IMR-90 (cell line): ENCODE data around the gene GPR3. TPM values are rescaled to one million over a fixed set of nuclear protein-coding genes. Genes with fewer than 3 reads are reported as not detected.

ENCODE experiments used
- ATAC-seq: fragments of 200-7000 bp; cut with Tn5 transposase; 2 replicates; pipeline ENCODE4 v1.9.1; 2020; ENCODE audit warnings: low read depth, mild to moderate bottlenecking, moderate library complexity
- BruUV-seq: library from RNA; stranded (reverse); fragments of 400-500 nt; replicated peaks from 2 replicates; lab custom pipeline; 2021; lab: Mats Ljungman, UMichigan
- CTCF ChIA-PET: fragments of 300-600 bp; formaldehyde crosslinking; extraction: SDS; loops from one replicate; lab custom pipeline; 2021; ENCODE audit warnings: antibody characterized with exemption; lab: Yijun Ruan, JAX
- POLR2A ChIA-PET: fragments of 300-600 bp; sonication (Branson Sonifier 250); formaldehyde crosslinking; loops from one replicate; lab custom pipeline; 2022; ENCODE audit warnings: antibody characterized with exemption; ENCODE audit not compliant: unreplicated experiment; lab: Charles Lee
- DNase-seq: peaks from one replicate; pipeline ENCODE4 v3.0.0; 2013
- H2AFZ ChIP-seq: replicated peaks from 2 replicates; pipeline ENCODE3; 2013; ENCODE audit warnings: low read length, mild to moderate bottlenecking; ENCODE audit not compliant: poor library complexity
- H2AK5ac ChIP-seq: 2 replicates; pipeline ENCODE4 v1.6.1; 2013; ENCODE audit warnings: low read depth, low read length, inconsistent platforms
- H2AK9ac ChIP-seq: replicated peaks from 2 replicates; pipeline ENCODE3; 2013; ENCODE audit warnings: mild to moderate bottlenecking, low read depth, low read length, moderate library complexity; ENCODE audit not compliant: poor library complexity
- H2BK120ac ChIP-seq: 2 replicates; pipeline ENCODE4 v1.6.1; 2013; ENCODE audit warnings: low read depth, low read length, inconsistent platforms
- H2BK15ac ChIP-seq: 3 replicates; pipeline ENCODE4 v1.6.1; 2013; ENCODE audit warnings: low read depth, low read length, inconsistent platforms
- H2BK20ac ChIP-seq: 2 replicates; pipeline ENCODE4 v1.6.1; 2013; ENCODE audit warnings: low read depth, mild to moderate bottlenecking, inconsistent platforms, low read length, moderate library complexity
- H2BK5ac ChIP-seq: 2 replicates; pipeline ENCODE4 v1.6.1; 2013; ENCODE audit warnings: mild to moderate bottlenecking, low read depth, low read length, inconsistent platforms; ENCODE audit not compliant: poor library complexity, severe bottlenecking
- H3K14ac ChIP-seq: replicated peaks from 2 replicates; pipeline ENCODE4 v1.6.1; 2013; ENCODE audit warnings: low read depth, low read length, inconsistent platforms
- H3K18ac ChIP-seq: 2 replicates; pipeline ENCODE4 v1.6.1; 2013; ENCODE audit warnings: low read depth, low read length, control low read depth
- H3K23ac ChIP-seq: 2 replicates; pipeline ENCODE4 v1.6.1; 2013; ENCODE audit warnings: low read depth, low read length, inconsistent platforms
- H3K27ac ChIP-seq: 2 replicates; pipeline ENCODE4 v1.5.1; 2013; ENCODE audit warnings: mild to moderate bottlenecking, control low read depth, low read length; ENCODE audit not compliant: insufficient read depth
- H3K27me3 ChIP-seq: 2 replicates; pipeline ENCODE4 v1.6.1; 2013; ENCODE audit warnings: low read length; ENCODE audit not compliant: control insufficient read depth, insufficient read depth
- H3K36me3 ChIP-seq: 2 replicates; pipeline ENCODE4 v1.6.1; 2013; ENCODE audit warnings: low read length, mixed read lengths; ENCODE audit not compliant: control insufficient read depth, insufficient read depth
- H3K4ac ChIP-seq: 2 replicates; pipeline ENCODE4 v1.6.1; 2013; ENCODE audit warnings: low read depth, low read length, inconsistent platforms
- H3K4me1 ChIP-seq: 2 replicates; pipeline ENCODE4 v1.6.1; 2013; ENCODE audit warnings: low read length, mixed read lengths; ENCODE audit not compliant: control insufficient read depth, insufficient read depth
- H3K4me2 ChIP-seq: 2 replicates; pipeline ENCODE4 v1.6.1; 2013; ENCODE audit warnings: low read depth, mild to moderate bottlenecking, control low read depth, low read length, moderate library complexity
- H3K4me3 ChIP-seq: 2 replicates; pipeline ENCODE4 v1.5.1; 2013; ENCODE audit warnings: low read depth, mild to moderate bottlenecking, control low read depth, low read length, moderate library complexity; ENCODE audit not compliant: insufficient read depth
- H3K56ac ChIP-seq: 2 replicates; pipeline ENCODE4 v1.6.1; 2013; ENCODE audit warnings: low read length, inconsistent platforms; ENCODE audit not compliant: insufficient read depth; ENCODE audit errors: extremely low read depth
- H3K79me1 ChIP-seq, 2 experiments: 2 replicates each; pipeline ENCODE4 v1.6.1; 2013; ENCODE audit warnings: low read length in 2 of 2, inconsistent platforms in 1 of 2, low read depth in 1 of 2
- H3K9ac ChIP-seq: 2 replicates; pipeline ENCODE4 v1.6.1; 2013; ENCODE audit warnings: low read depth, low read length, control low read depth
- H3K9me1 ChIP-seq: 2 replicates; pipeline ENCODE4 v1.6.1; 2013; ENCODE audit warnings: low read length, inconsistent platforms; ENCODE audit not compliant: insufficient read depth
- H3K9me3 ChIP-seq: 2 replicates; pipeline ENCODE4 v1.6.1; 2013; ENCODE audit warnings: low read length; ENCODE audit not compliant: control insufficient read depth, insufficient read depth
- H4K20me1 ChIP-seq: 2 replicates; pipeline ENCODE4 v1.6.1; 2013; ENCODE audit warnings: low read length, inconsistent platforms; ENCODE audit not compliant: insufficient read depth
- H4K5ac ChIP-seq: 2 replicates; pipeline ENCODE4 v1.6.1; 2013; ENCODE audit warnings: mild to moderate bottlenecking, low read depth, low read length, control low read depth
- H4K8ac ChIP-seq, 2 experiments: 2 replicates each; pipeline ENCODE4 v1.6.1; 2013; ENCODE audit warnings: low read depth in 2 of 2, low read length in 2 of 2, control low read depth in 1 of 2, inconsistent platforms in 1 of 2
- H4K91ac ChIP-seq: 2 replicates; pipeline ENCODE4 v1.6.1; 2013; ENCODE audit warnings: low read depth, low read length, inconsistent platforms; ENCODE audit not compliant: insufficient read depth
- BHLHE40 ChIP-seq: fragments of 150-350 bp; IDR thresholded peaks from 2 replicates; pipeline ENCODE4 v1.6.1; 2016; ENCODE audit warnings: mild to moderate bottlenecking, low read depth, low read length
- CEBPB ChIP-seq: IDR thresholded peaks from 2 replicates; pipeline ENCODE4 v1.6.1; 2012; ENCODE audit warnings: low read depth, low read length, improper control_type of control experiment
- CTCF ChIP-seq: conservative IDR thresholded peaks from 2 replicates; pipeline ENCODE4 v1.5.1; 2012; ENCODE audit warnings: mild to moderate bottlenecking, low read depth, low read length, improper control_type of control experiment
- ELK1 ChIP-seq: fragments of 150-350 bp; IDR thresholded peaks from 2 replicates; pipeline ENCODE4 v1.6.1; 2016; ENCODE audit warnings: low read depth, mild to moderate bottlenecking, low read length, moderate library complexity, borderline replicate concordance
- FOS ChIP-seq: fragments of 150-350 bp; IDR thresholded peaks from 2 replicates; pipeline ENCODE4 v1.6.1; 2016; ENCODE audit warnings: low read depth, low read length
- MAFK ChIP-seq: IDR thresholded peaks from 2 replicates; pipeline ENCODE4 v1.6.1; 2012; ENCODE audit warnings: low read depth, low read length, improper control_type of control experiment
- MXI1 ChIP-seq: IDR thresholded peaks from 2 replicates; pipeline ENCODE4 v1.6.1; 2012; ENCODE audit warnings: low read depth, mild to moderate bottlenecking, low read length, moderate library complexity, borderline replicate concordance
- NFE2L2 ChIP-seq: fragments of 150-350 bp; IDR thresholded peaks from 2 replicates; pipeline ENCODE4 v1.6.1; 2016; ENCODE audit warnings: low read depth, mild to moderate bottlenecking, low read length
- POLR2A ChIP-seq: IDR thresholded peaks from 2 replicates; pipeline ENCODE4 v1.6.1; 2012; ENCODE audit warnings: mild to moderate bottlenecking, low read depth, low read length
- RAD21 ChIP-seq: IDR thresholded peaks from 2 replicates; pipeline ENCODE4 v1.6.1; 2012; ENCODE audit warnings: low read length, improper control_type of control experiment
- RCOR1 ChIP-seq: IDR thresholded peaks from 2 replicates; pipeline ENCODE4 v1.6.1; 2012; ENCODE audit warnings: mild to moderate bottlenecking, low read length, improper control_type of control experiment; ENCODE audit not compliant: insufficient replicate concordance
- RFX5 ChIP-seq: IDR thresholded peaks from 2 replicates; pipeline ENCODE4 v1.8.0; 2012; ENCODE audit warnings: low read depth, mild to moderate bottlenecking, low read length, moderate library complexity
- SMC3 ChIP-seq: fragments of 150-350 bp; IDR thresholded peaks from 2 replicates; pipeline ENCODE4 v1.6.1; 2016; ENCODE audit warnings: low read depth, mild to moderate bottlenecking, antibody characterized with exemption, low read length, moderate library complexity
- USF2 ChIP-seq: fragments of 150-350 bp; IDR thresholded peaks from 2 replicates; pipeline ENCODE4 v1.6.1; 2017; ENCODE audit warnings: mild to moderate bottlenecking, antibody characterized with exemption, low read length, low read depth
- WGBS, 2 experiments: methylation state at CpG; one replicate each; pipeline versions ENCODE4 v1.1.5 to v1.1.7; 2013; ENCODE audit warnings: missing lambda C conversion rate in 2 of 2; ENCODE audit not compliant: insufficient read length in 1 of 2; ENCODE audit errors: extremely low coverage in 2 of 2; 5-methylcytosine and 5-hydroxymethylcytosine counted together
- dilution Hi-C: fragments of 300-500 bp; cut with HindIII; formaldehyde crosslinking; loops from one replicate; pipeline ENCODE4 v1.14.3; 2018; ENCODE audit warnings: low sequenced_read_pairs; ENCODE audit not compliant: unreplicated experiment
- in situ Hi-C: fragments of 300-500 bp; cut with MboI; formaldehyde crosslinking; loops from 3 replicates; pipeline ENCODE4 v1.14.3; 2019; ENCODE audit warnings: low sequenced_read_pairs, inconsistent platforms, mixed read lengths
- intact Hi-C: fragments of 100-400 bp; cut with micrococcal nuclease; formaldehyde crosslinking; loops from 2 replicates; pipeline ENCODE4 v1.10.0; 2022
- polyA plus RNA-seq, 3 experiments: library from polyadenylated mRNA; depleted of rRNA; stranded (reverse); fragments of >200 nt; gene quantifications; 2 replicates each; pipeline ENCODE4 v1.2.3, GENCODE V29; 2012; ENCODE audit warnings: low replicate concordance in 1 of 3
- total RNA-seq: library from RNA; depleted of rRNA; stranded (reverse); fragments of >200 nt; gene quantifications from 2 replicates; pipeline ENCODE4 v1.2.3, GENCODE V29; 2012

GPR3 gene
- total and polyA plus RNA-seq, 2 of the 4 experiments (the other 2 are of a cell fraction), result 0.72 to 4.8 TPM

GRCh38 chr1:27346357-27346756 is 46.1 kb upstream of the GPR3 start:
- no TSS peak for BruUV-seq
- CTCF ChIA-PET, result interaction anchor here (0.9 kb wide), 1 partner anchor 14 kb away, joined by 4 read pairs; no protein-coding TSS in a partner anchor
- POLR2A ChIA-PET, result no interaction called here

More at GRCh38 chr1:27346357-27346756, 46.1 kb upstream of the GPR3 start:
- DNase-seq (no peak), ATAC-seq (no peak)
- in situ Hi-C loops, result no loop called here
- TF ChIP-seq NFE2L2, result no peak
- no peak for TF ChIP-seq SMC3
- TF ChIP-seq CTCF, result no peak
- TF ChIP-seq BHLHE40, result no peak
- no peak for TF ChIP-seq FOS
- no peak for TF ChIP-seq MXI1
- TF ChIP-seq CEBPB, result no peak
- TF ChIP-seq MAFK, result no peak
- no peak for TF ChIP-seq RCOR1
- no peak for TF ChIP-seq POLR2A
- TF ChIP-seq USF2, result no peak
- no peak for TF ChIP-seq ELK1
- TF ChIP-seq RAD21, result no peak
- TF ChIP-seq RFX5, result no peak
- H4K91ac ChIP-seq, result no peak overlapping the region
- dilution Hi-C loops, result no loop called here
- H3K4me1 ChIP-seq, result peaks cover 14% of the 10 kb centered on the region
- H2AFZ ChIP-seq, result no peak overlapping the region
- no peak overlapping the region for H2BK5ac ChIP-seq
- no peak overlapping the region for H4K8ac ChIP-seq
- H2AK9ac ChIP-seq, result no peak overlapping the region
- no peaks in the 10 kb centered on the region for H3K9me3 ChIP-seq
- no peak overlapping the region for H3K4me3 ChIP-seq
- H3K79me1 ChIP-seq, result no peaks in the 10 kb centered on the region
- no CpG with 5 or more reads among the region's 8 CpGs for WGBS, 2 experiments
- no peak overlapping the region for H3K4ac ChIP-seq
- H2BK120ac ChIP-seq, result no peak overlapping the region
- no peak overlapping the region for H2BK20ac ChIP-seq
- peaks cover 3% of the 10 kb centered on the region for H3K9me1 ChIP-seq
- H2BK15ac ChIP-seq, result no peak overlapping the region
- H3K18ac ChIP-seq, result no peak overlapping the region
- H4K5ac ChIP-seq, result no peak overlapping the region
- H3K27ac ChIP-seq, result no peak overlapping the region
- H3K27me3 ChIP-seq, result no peaks in the 10 kb centered on the region; the same call in 1 of the 2 replicates
- no peak overlapping the region for H3K23ac ChIP-seq
- no peak overlapping the region for H3K4me2 ChIP-seq
- no peak overlapping the region for H3K56ac ChIP-seq
- no peak overlapping the region for H3K9ac ChIP-seq
- H4K20me1 ChIP-seq, result no peaks in the 10 kb centered on the region
- no peak overlapping the region for H2AK5ac ChIP-seq
- no peak overlapping the region for H3K14ac ChIP-seq
- H3K36me3 ChIP-seq, result no peaks in the 10 kb centered on the region
- intact Hi-C loops, result no loop called here
